ENCODE measurements around the gene ID2.

The ID2 gene

DNA sequence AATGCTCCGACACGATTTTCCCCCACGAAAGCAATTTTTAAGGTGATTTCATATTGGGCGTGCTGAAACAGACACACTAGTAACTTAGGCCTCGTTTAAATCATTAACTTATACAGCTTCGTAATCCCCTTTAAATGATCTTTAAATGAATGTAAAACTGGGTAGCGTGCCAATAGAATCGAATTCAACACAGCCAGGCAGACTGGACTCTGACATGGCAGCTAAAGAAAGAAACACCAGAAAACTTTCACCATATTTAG lies 2.4 kb upstream of the ID2 start:
- Histone ChIP-seq H4K91ac (ENCODE audit: low read depth, low read length, poor library complexity) (no peak overlapping the region), H3K9me3 (replicated peaks in 1 of 2; ENCODE audit: control insufficient read depth in 2 of 2, insufficient read depth in 1 of 2, low read depth in 1 of 2, low read length in 2 of 2) (peaks cover 9 to 14% of the 10 kb centered on the region in 2 donors), H3K4ac (ENCODE audit: low read length) (no peak overlapping the region), H4K8ac (ENCODE audit: low read depth, low read length) (no peak overlapping the region), H3K4me2 (ENCODE audit: insufficient read depth, low read length, poor library complexity, severe bottlenecking) (peak overlapping the region; percentile 63), H3K4me3 (ENCODE audit: low read length in 2 of 2) (peak overlapping the region in 1 of 2 donors; percentile 58), H2AFZ (ENCODE audit: low read length) (peak overlapping the region; percentile 91), H2BK12ac (ENCODE audit: low read length) (no peak overlapping the region), H3K79me1 (ENCODE audit: low read depth, low read length) (peaks cover 2% of the 10 kb centered on the region), H3K4me1 (ENCODE audit: control insufficient read depth in 2 of 2, insufficient read depth in 1 of 2, low read depth in 1 of 2, low read length in 2 of 2) (peaks cover 17 to 27% of the 10 kb centered on the region in 2 donors), H2BK120ac (ENCODE audit: low read depth, low read length) (peak overlapping the region; percentile 77), H3K27ac (replicated peaks; ENCODE audit: low read length) (peak overlapping the region; percentile 82), H2BK5ac (ENCODE audit: low read length) (no peak overlapping the region), H3K23ac (ENCODE audit: low read depth, low read length, poor library complexity) (no peak overlapping the region), H3K18ac (ENCODE audit: low read length) (no peak overlapping the region), H3K9ac (ENCODE audit: low read depth, low read length, poor library complexity) (no peak overlapping the region), H3K36me3 (replicated peaks in 1 of 2; ENCODE audit: control insufficient read depth in 2 of 2, insufficient read depth in 2 of 2, low read length in 2 of 2) (no peaks in the 10 kb centered on the region), H3K14ac (ENCODE audit: low read length) (no peak overlapping the region), H3K27me3 (ENCODE audit: control insufficient read depth in 3 of 3, insufficient read depth in 3 of 3, low read depth in 1 of 3, low read length in 3 of 3) (peaks cover 0 to 15% (median 4%) of the 10 kb centered on the region in 3 experiments), H2BK15ac (ENCODE audit: low read length) (no peak overlapping the region), H2AK5ac (ENCODE audit: low read depth, low read length) (peak overlapping the region; percentile 88)
- no CpG with 5 or more reads among the region's 8 CpGs for WGBS, 2 donors (ENCODE audit: extremely low coverage in 2 of 2, insufficient read length in 2 of 2, insufficient replicate concordance in 1 of 2)
- DNase-seq (ENCODE audit: low spot score): no peak

DNA sequence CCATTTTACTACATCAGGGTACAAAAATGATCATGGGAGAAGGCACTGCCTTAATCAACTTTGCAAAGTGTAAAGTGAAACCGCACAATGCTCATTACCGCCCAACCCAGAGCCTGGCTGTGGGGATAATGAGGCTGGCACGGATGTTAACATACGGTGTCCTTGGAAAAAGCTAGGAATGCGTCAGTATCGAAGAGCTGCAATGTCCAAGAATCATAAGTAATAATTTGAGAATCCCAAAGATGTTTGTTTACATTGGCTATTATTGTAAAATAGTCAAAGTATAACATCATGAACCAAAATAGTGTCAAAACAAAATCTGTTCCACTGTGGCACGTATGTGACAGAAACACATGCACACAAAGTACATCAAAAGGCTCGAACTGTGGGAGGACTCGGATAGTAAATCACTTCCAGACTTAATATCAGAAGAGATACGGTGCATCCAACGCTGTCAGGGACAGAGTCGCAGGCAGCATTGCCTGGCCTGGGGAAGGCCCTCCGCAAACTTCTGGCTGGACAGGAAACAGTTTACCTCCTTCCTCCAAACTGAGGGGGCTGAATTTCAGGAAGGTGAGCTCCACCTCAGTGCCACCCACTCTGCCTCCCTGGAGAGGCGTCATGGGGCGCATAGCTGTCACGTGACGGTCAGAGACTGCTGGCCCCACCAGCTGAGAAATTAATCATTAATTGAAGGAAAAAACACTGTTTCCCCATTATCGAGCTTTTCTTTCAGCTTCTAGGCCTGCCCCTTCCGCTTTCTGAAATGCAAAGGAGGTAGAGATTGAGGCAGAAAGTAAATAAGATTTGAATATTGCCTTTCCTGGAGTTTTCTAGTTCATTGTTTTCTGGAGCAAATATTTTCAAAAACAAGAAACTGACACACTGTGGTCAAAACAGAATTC lies 1.8 kb upstream of the ID2 start:
- WGBS, 2 donors (ENCODE audit: extremely low coverage in 2 of 2, insufficient read length in 2 of 2, insufficient replicate concordance in 1 of 2): no CpG with 5 or more reads among the region's 19 CpGs
- H3K79me1 ChIP-seq (ENCODE audit: low read depth, low read length): peaks cover 2% of the 10 kb centered on the region

DNA sequence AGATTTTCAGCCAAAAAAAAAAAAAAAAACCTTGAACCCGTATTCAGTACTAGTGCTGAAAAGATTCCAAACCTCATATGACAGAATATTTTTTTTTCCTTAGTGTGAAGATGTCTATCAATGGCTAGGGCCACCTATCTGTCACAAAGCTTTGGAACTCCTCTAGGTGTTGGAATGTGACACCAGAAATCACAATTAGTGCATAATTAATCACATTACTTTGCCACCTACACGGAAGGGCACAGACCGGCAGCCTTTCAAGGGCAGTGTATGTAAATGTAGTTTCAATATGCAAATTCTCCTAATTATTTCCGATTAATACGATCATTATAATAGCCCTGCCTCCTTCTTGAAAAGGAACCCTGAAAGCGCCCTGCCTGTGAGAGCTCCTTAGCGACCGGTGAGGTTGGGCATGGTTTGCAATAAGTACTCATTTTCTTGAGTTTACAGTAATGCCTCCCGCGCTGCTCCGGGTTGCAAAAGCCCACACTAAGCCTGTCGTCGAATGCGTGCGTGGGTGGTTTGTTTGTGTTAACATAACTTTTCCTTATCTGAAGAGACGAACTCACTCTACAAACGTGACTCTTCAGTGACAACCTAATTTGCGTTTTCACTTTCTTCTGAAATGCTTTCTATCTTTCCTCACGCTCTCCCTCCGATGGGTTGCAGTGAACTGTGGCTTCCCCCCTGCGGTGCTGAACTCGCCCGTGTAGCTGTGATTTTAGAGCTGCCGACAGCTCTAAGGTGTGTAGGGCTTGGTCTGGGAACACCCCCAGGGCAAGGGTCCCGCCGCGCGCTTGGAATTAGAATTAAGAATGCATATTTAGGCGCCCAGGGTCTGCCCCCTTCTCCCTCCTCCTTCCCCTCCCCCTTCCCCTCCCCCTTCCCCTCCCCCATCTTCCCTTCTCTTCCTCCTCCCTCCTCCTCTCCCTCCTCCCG lies 765 bp upstream of the ID2 start:
- H2BK15ac ChIP-seq (ENCODE audit: low read length): peak overlapping the region; percentile 32
- no peak overlapping the region for H3K4ac ChIP-seq (ENCODE audit: low read length)
- no peak overlapping the region for H4K8ac ChIP-seq (ENCODE audit: low read depth, low read length)
- no peaks in the 10 kb centered on the region for H3K36me3 ChIP-seq (replicated peaks in 1 of 2; ENCODE audit: control insufficient read depth in 2 of 2, insufficient read depth in 2 of 2, low read length in 2 of 2)
- H3K4me1 ChIP-seq (ENCODE audit: control insufficient read depth in 2 of 2, insufficient read depth in 1 of 2, low read depth in 1 of 2, low read length in 2 of 2): peaks cover 17 to 35% of the 10 kb centered on the region in 2 donors
- peak overlapping the region; percentile 70 for H3K9ac ChIP-seq (ENCODE audit: low read depth, low read length, poor library complexity)
- H2AK5ac ChIP-seq (ENCODE audit: low read depth, low read length): no peak overlapping the region
- H2BK5ac ChIP-seq (ENCODE audit: low read length): no peak overlapping the region
- DNase-seq (ENCODE audit: low spot score): peak; percentile 59
- peak overlapping the region; percentile 59 to 76 for H3K4me3 ChIP-seq (ENCODE audit: low read length in 2 of 2)
- H3K23ac ChIP-seq (ENCODE audit: low read depth, low read length, poor library complexity): no peak overlapping the region
- no peak overlapping the region for H4K91ac ChIP-seq (ENCODE audit: low read depth, low read length, poor library complexity)
- H3K14ac ChIP-seq (ENCODE audit: low read length): no peak overlapping the region
- no peak overlapping the region for H3K27ac ChIP-seq (replicated peaks; ENCODE audit: low read length)
- H2BK120ac ChIP-seq (ENCODE audit: low read depth, low read length): no peak overlapping the region
- peak overlapping the region; percentile 68 for H3K18ac ChIP-seq (ENCODE audit: low read length)
- H3K27me3 ChIP-seq (ENCODE audit: control insufficient read depth in 3 of 3, insufficient read depth in 3 of 3, low read depth in 1 of 3, low read length in 3 of 3): peaks cover 0 to 8% (median 3%) of the 10 kb centered on the region in 3 experiments
- peak overlapping the region; percentile 62 for H2AFZ ChIP-seq (ENCODE audit: low read length)
- no peak overlapping the region for H2BK12ac ChIP-seq (ENCODE audit: low read length)
- H3K79me1 ChIP-seq (ENCODE audit: low read depth, low read length): peaks cover 2% of the 10 kb centered on the region
- peaks cover 0 to 4% of the 10 kb centered on the region in 2 donors for H3K9me3 ChIP-seq (replicated peaks in 1 of 2; ENCODE audit: control insufficient read depth in 2 of 2, insufficient read depth in 1 of 2, low read depth in 1 of 2, low read length in 2 of 2)
- WGBS, 2 donors (ENCODE audit: extremely low coverage in 2 of 2, insufficient read length in 2 of 2, insufficient replicate concordance in 1 of 2): no CpG with 5 or more reads among the region's 30 CpGs
- H3K4me2 ChIP-seq (ENCODE audit: insufficient read depth, low read length, poor library complexity, severe bottlenecking): peak overlapping the region; percentile 92

More for the DNA sequence above, 1.8 kb upstream of the ID2 start:
- H3K4me2 ChIP-seq (ENCODE audit: insufficient read depth, low read length, poor library complexity, severe bottlenecking): peak overlapping the region; percentile 63
- H3K4me3 ChIP-seq (ENCODE audit: low read length in 2 of 2): peak overlapping the region in 1 of 2 donors; percentile 58
- no peak overlapping the region for H3K23ac ChIP-seq (ENCODE audit: low read depth, low read length, poor library complexity)
- H3K9me3 ChIP-seq (replicated peaks in 1 of 2; ENCODE audit: control insufficient read depth in 2 of 2, insufficient read depth in 1 of 2, low read depth in 1 of 2, low read length in 2 of 2): peaks cover 6 to 9% of the 10 kb centered on the region in 2 donors
- DNase-seq (ENCODE audit: low spot score): peak; percentile 26
- H3K14ac ChIP-seq (ENCODE audit: low read length): no peak overlapping the region
- H4K91ac ChIP-seq (ENCODE audit: low read depth, low read length, poor library complexity): no peak overlapping the region
- H3K18ac ChIP-seq (ENCODE audit: low read length): peak overlapping the region; percentile 15
- H3K9ac ChIP-seq (ENCODE audit: low read depth, low read length, poor library complexity): peak overlapping the region; percentile 17
- H2BK5ac ChIP-seq (ENCODE audit: low read length): no peak overlapping the region
- no peak overlapping the region for H2AK5ac ChIP-seq (ENCODE audit: low read depth, low read length)
- H2AFZ ChIP-seq (ENCODE audit: low read length): peak overlapping the region; percentile 91
- no peak overlapping the region for H3K4ac ChIP-seq (ENCODE audit: low read length)
- H3K36me3 ChIP-seq (replicated peaks in 1 of 2; ENCODE audit: control insufficient read depth in 2 of 2, insufficient read depth in 2 of 2, low read length in 2 of 2): no peaks in the 10 kb centered on the region
- no peak overlapping the region for H2BK120ac ChIP-seq (ENCODE audit: low read depth, low read length)
- H3K4me1 ChIP-seq (ENCODE audit: control insufficient read depth in 2 of 2, insufficient read depth in 1 of 2, low read depth in 1 of 2, low read length in 2 of 2): peaks cover 18 to 33% of the 10 kb centered on the region in 2 donors
- peak overlapping the region; percentile 16 for H3K27ac ChIP-seq (replicated peaks; ENCODE audit: low read length)
- H3K27me3 ChIP-seq (ENCODE audit: control insufficient read depth in 3 of 3, insufficient read depth in 3 of 3, low read depth in 1 of 3, low read length in 3 of 3): peaks cover 0 to 15% (median 4%) of the 10 kb centered on the region in 3 experiments
- H2BK12ac ChIP-seq (ENCODE audit: low read length): no peak overlapping the region
- H2BK15ac ChIP-seq (ENCODE audit: low read length): no peak overlapping the region
- no peak overlapping the region for H4K8ac ChIP-seq (ENCODE audit: low read depth, low read length)
